HG03520 (cell line): ENCODE results near the gene LIN52.

Source experiments
- ATAC-seq: cut with Tn5 transposase; IDR thresholded peaks from one replicate; pipeline ENCODE4 v1.9.1; 2021; ENCODE audit warnings: mild to moderate bottlenecking, moderate library complexity; ENCODE audit not compliant: unreplicated experiment

The LIN52 gene

GRCh38 chr14:74190927-74191575 is 106.3 kb downstream of the LIN52 start:
- ATAC-seq: no peak

- ATAC-seq: no peak
These were observed 109.9 kb downstream of the LIN52 start for GRCh38 chr14:74194506-74195274.

GRCh38 chr14:74195623-74196022 is 110.9 kb downstream of the LIN52 start:
- ATAC-seq: no peak

DNA sequence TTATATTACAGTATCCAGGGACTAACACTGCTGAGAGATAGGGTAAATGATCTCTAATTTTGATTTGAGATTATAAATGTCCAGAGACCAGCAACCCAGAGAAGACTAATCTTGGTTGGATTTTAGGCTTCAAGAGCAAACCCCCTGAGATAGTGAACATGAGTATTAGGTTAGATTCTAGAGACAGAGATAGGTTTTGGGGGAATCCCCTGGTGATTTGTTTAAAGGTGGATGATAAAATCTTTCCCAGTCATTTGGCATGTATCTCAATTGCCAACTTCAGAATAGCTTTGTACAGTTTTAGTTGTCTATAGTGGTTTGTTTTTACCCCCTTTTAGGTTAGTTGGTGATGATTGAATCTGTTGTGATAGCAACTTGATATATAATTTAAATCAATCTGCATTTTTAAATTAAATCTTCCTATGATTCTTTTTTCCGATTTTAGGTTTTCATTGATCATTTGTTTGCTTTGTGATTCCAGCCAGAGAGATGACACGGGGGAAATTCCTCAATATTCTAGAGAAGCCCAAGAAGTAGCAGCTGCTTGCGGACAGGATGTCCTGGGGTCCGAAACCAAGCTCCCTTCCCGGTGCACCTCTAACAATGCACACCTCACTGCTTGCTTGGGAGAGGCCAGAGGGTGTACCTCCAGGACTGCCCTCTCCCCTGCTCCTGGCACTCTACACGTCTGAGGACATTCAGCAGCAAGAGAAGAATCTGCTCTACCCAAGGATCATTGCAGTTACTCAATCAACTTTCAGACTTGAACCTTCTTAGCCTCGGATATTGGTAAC is 113.9 kb downstream of the LIN52 start:
- no peak for ATAC-seq

- no peak for ATAC-seq
These were observed 117.4 kb downstream of the LIN52 start for GRCh38 chr14:74202113-74202512.

DNA sequence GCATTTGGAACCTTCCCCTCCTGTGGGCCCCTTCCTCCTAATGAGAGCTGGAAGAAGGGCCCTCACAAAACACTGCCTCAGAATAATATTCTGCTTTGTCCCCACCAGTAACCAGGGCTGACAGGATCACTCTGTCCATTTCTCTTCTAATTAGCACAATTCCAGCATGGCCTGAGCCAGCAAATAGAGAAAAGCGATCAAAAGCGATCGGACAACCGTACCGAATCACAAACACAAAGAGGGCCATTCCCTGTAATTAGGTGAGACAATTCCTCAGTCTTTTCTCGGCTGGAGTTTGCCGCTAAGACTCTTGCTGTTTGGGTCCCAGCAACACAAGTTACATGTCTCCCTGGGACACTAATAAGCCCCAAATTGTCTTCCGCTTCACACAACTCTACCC is 118.9 kb downstream of the LIN52 start:
- no peak for ATAC-seq

- no peak for ATAC-seq
These were observed 119.7 kb downstream of the LIN52 start for GRCh38 chr14:74204491-74204890.

- no peak for ATAC-seq
These were observed 121.1 kb downstream of the LIN52 start for GRCh38 chr14:74205882-74206281.

DNA sequence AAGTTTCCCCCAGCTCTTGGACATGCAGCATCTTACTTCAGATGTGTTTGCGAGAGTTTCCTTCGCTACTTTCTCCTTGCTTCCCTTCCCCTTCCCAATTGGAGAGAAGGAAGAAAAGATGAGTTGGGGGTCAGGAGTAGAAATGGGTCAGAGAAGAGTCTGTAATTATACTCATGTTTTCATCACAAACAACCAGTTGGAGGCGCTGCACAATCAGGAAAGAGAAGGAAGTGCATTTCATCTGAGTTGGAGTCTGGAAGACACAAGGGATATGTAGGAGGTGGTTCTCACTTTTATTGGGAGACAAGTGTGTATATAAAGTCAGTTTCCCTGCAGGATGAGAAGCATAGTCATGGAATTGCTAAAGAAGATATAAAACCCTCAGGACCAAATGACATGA is 123.2 kb downstream of the LIN52 start:
- no peak for ATAC-seq

DNA sequence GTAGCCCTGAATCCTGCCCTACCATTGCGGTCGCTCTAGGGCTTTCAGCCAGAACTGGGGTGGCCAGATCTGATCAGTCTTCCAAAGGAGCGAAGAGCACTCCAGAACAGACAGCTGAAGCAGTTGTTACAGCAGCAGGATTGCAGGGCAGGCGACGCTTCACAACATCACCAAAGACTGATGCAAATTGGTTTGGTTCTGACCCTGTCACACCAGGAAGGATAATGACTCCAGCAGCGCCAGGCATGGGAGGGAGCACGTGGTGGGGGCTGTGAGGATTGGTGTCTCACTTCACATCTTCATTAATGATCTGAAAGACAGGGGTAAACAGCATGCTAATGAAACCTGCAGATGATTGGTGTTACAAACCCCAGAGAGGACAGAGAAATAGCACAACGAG is 123.9 kb downstream of the LIN52 start:
- ATAC-seq: no peak

DNA sequence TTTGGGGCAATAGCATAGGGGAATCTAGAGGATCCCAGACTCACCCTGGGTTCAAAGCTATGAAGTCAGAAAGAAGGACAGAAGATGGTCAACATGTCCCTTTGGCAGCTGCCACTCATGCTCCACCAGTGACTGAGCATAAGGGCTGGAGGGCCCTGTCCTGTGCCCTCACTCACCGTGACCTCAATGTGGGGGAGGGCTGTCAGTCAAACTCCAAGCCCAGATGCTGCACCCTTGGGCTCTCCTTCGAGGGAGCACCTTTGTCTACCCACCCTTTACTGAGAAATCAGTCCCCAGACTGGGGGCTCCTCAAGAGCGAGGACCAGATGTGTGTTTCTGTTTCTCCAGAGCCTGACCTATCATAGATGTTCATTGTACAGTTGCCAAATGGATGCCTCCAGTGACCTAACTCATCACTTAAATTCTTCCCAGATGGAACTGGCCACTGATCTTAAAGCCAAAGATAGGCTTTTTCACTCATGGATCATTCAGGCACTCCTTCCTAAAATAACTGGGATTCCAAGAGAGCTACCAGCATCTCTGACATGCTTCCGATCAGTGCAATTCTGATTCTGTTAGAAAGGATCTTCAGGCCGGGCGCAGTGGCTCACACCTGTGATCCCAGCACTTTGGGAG is 127.3 kb downstream of the LIN52 start:
- ATAC-seq: no peak

- ATAC-seq: no peak
These were observed 129.4 kb downstream of the LIN52 start for GRCh38 chr14:74213907-74214803.

DNA sequence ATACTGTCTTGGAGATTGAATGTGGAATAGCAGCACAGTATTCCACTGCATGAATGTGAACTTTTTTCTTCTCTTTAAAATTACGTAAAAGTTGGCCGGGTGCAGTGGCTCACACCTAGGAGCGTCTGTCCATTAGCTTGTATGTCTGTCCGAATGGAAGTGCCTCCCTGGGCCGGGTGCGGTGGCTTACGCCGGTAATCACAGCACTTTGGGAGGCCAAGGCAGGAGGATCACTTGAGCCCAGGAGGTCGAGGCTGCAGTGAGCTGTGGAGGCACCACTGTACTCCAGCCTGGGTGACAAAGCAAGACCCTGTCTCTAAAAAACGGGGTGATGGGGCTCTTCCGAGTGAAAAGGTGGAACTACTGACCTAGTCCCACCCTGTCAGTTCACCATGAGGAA is 131.9 kb downstream of the LIN52 start:
- ATAC-seq: no peak

DNA sequence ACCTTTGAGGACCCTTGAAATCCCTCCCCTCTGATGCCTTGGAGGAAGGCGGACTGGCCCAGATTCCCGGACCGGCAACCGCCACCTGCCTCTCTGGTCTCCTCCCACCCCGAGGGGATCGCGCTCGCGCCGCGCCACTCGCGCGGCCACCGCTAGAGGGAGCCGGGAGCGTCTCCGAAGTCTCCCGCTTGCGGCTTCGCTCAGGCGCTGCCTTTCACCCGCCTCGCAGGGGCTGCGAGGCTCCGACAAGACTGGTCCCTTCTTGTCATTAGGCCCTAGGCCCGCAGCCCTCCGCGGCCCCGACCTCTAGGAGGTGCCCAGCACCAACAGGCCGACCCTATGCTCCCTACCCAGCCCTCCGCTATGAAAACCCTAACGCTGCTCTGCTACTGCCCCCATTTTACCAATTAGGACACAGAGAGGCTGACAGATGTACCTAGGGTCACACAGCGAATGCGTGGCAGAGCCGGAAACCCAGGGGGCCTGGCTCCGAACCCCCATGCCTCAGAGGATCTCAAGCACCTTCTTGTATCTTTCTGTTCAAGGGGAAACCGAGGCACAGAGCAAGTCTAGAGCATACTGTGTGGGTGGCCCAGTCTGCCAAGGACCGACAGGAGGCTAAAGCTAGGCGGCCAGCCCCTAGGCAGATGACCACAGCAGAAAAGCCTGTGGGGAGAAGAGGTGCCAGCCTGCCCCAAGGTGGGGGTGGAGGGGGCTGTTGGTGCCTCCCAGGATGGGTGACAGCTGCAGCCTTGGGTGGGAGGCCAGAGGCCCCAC is 133.1 kb downstream of the LIN52 start:
- peak; percentile 48 for ATAC-seq

DNA sequence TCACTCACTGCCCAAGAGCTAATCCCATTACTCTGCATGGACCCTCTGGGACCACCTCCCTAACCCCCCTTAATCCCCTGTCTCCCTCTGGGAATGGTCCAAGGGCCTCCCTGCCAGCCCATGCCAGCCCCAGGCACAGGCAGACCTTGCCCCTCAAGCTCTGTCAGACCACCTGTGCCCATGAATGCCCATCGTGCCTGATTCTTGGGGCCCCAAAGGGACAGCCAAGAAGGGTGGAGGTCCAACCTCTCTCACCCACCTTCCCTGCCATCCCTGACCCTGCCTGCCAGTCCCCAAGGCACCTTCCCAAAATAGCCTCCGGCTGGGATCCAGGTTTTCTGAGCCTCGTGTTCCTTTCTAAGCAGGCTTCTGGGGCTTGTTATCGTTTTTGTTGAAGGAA is 133.7 kb downstream of the LIN52 start:
- ATAC-seq: no peak

- ATAC-seq: no peak
These were observed 134.8 kb downstream of the LIN52 start for GRCh38 chr14:74219277-74220205.

DNA sequence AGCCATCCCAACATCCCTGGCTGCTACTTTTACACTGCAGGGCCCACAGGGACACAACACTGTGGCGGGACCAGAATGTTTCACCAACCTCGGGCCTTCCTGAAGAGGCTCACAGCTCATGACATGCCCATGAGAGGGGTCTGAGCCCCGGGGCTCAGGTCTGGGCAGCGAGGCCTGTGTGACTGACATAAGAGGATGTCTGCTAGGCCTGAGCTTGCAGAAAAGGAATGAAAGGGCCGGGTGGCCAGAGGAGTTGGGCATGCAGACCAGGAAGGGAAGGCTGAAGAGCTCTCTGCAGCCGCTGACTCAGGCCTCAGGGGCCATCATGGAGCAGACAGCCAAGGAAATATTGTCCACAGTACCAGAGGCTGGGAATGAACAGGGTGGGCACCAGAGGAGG is 136.2 kb downstream of the LIN52 start:
- ATAC-seq: no peak

- no peak for ATAC-seq
These were observed 137.0 kb downstream of the LIN52 start for GRCh38 chr14:74221741-74222140.

- no peak for ATAC-seq
These were observed 138.3 kb downstream of the LIN52 start for GRCh38 chr14:74223016-74223415.
